LNCaP clone FGC (cell line): Measurements from ENCODE around the gene USP27X.

Source experiments
- DNase-seq: peaks from one replicate; pipeline ENCODE4 v3.0.0-alpha.2; 2011; ENCODE audit warnings: low read depth
- H3K4me3 ChIP-seq: 2 replicates; pipeline ENCODE4 v1.5.1; 2011; ENCODE audit warnings: mild to moderate bottlenecking, low read depth, low read length, control low read depth
- CTCF ChIP-seq: IDR thresholded peaks from 2 replicates; pipeline ENCODE4 v1.5.1; 2012; ENCODE audit warnings: mild to moderate bottlenecking; ENCODE audit not compliant: control insufficient read depth, insufficient read depth; ENCODE audit errors: extremely low read depth

USP27X gene

GRCh38 chrX:49879656-49880277, 483 bp downstream of the USP27X start:
- TF ChIP-seq CTCF: no peak
- H3K4me3 ChIP-seq: peak overlapping the region; percentile 55
- DNase-seq: no peak

- TF ChIP-seq CTCF: no peak
- H3K4me3 ChIP-seq: peak overlapping the region; percentile 55
- no peak for DNase-seq
These were observed 1.4 kb downstream of the USP27X start for GRCh38 chrX:49880668-49881067.

GRCh38 chrX:49884290-49884862, 5.1 kb downstream of the USP27X start:
- H3K4me3 ChIP-seq: no peak overlapping the region
- TF ChIP-seq CTCF: peak; percentile 71
- DNase-seq: no peak

- no peak for DNase-seq
- no peak for TF ChIP-seq CTCF
- no peak overlapping the region for H3K4me3 ChIP-seq
These were observed 13.3 kb downstream of the USP27X start for GRCh38 chrX:49892542-49892941.

- no peak for TF ChIP-seq CTCF
- no peak overlapping the region for H3K4me3 ChIP-seq
- DNase-seq: no peak
These were observed 17.7 kb downstream of the USP27X start for GRCh38 chrX:49896951-49897350.

GRCh38 chrX:49901048-49901447, 21.8 kb downstream of the USP27X start:
- no peak for TF ChIP-seq CTCF
- no peak for DNase-seq
- no peak overlapping the region for H3K4me3 ChIP-seq

GRCh38 chrX:49910344-49910743, 31.1 kb downstream of the USP27X start:
- TF ChIP-seq CTCF: no peak
- DNase-seq: no peak
- no peak overlapping the region for H3K4me3 ChIP-seq
